ENCODE measurements around the gene C14orf119.

DNA sequence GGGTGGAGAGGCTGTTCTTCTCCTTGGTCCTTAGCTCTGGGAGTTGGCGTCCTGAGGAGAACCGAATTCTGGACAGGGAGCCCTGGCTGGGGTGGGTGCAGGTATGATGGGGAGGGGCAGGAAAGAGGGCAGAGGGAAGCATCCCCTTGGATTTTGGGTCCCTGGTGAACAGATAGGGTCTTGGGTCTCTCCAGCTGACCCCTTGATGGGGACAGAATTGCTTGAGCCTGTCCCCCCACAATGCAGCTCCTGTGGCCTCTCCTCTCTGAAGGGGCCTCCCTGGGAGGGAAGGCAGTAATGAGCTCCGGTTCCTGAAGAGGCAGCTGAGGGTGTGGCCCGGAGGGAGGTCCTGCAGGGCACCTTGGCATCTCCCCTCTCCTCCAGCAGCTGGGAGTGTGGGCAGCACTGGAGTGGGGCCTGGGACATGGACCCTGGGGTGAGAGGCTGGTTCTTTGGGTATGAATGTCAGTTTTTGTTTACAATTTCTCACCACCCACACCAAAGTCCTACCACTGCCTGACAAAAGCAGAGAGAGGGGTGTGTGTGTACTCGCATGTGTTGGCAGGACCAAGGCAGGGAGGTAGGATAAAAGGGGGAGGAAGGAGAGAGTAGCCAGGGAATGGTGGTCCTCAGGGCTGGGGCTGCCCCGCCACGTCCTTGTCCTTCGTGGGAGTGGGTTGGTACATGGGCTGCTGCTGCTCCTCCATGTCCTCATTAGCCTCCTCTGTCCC, 31.4 kb downstream of the C14orf119 start:
- TF ChIP-seq, protein P1, sequence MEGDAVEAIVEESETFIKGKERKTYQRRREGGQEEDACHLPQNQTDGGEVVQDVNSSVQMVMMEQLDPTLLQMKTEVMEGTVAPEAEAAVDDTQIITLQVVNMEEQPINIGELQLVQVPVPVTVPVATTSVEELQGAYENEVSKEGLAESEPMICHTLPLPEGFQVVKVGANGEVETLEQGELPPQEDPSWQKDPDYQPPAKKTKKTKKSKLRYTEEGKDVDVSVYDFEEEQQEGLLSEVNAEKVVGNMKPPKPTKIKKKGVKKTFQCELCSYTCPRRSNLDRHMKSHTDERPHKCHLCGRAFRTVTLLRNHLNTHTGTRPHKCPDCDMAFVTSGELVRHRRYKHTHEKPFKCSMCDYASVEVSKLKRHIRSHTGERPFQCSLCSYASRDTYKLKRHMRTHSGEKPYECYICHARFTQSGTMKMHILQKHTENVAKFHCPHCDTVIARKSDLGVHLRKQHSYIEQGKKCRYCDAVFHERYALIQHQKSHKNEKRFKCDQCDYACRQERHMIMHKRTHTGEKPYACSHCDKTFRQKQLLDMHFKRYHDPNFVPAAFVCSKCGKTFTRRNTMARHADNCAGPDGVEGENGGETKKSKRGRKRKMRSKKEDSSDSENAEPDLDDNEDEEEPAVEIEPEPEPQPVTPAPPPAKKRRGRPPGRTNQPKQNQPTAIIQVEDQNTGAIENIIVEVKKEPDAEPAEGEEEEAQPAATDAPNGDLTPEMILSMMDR (IDR thresholded peaks at IDR 0.05) = no peak
- TF ChIP-seq POLR2A (IDR thresholded peaks at IDR 0.05) (no peak), EP300 (IDR thresholded peaks at IDR 0.05) (no peak)

Data from ovary (tissue), 3 donors.